GM18951 (cell line): ENCODE measurements around the gene AGMAT.
A peak's percentile ranks its signal among the peaks of the same experiment; 100 is the strongest.

ENCODE experiments used
- POLR2A ChIP-seq: IDR thresholded peaks from 4 replicates; pipeline ENCODE4 v1.6.1; 2011; ENCODE audit warnings: mild to moderate bottlenecking; ENCODE audit not compliant: insufficient read length, insufficient read depth; ENCODE audit errors: extremely low read depth
- in situ Hi-C: fragments of 300-500 bp; cut with MboI; formaldehyde crosslinking; loops from one replicate; pipeline ENCODE4 v1.12.0; 2022; ENCODE audit warnings: low sequenced_read_pairs, mixed read lengths, inconsistent platforms; ENCODE audit not compliant: unreplicated experiment

AGMAT gene, protein sequence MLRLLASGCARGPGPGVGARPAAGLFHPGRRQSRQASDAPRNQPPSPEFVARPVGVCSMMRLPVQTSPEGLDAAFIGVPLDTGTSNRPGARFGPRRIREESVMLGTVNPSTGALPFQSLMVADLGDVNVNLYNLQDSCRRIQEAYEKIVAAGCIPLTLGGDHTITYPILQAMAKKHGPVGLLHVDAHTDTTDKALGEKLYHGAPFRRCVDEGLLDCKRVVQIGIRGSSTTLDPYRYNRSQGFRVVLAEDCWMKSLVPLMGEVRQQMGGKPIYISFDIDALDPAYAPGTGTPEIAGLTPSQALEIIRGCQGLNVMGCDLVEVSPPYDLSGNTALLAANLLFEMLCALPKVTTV

DNA sequence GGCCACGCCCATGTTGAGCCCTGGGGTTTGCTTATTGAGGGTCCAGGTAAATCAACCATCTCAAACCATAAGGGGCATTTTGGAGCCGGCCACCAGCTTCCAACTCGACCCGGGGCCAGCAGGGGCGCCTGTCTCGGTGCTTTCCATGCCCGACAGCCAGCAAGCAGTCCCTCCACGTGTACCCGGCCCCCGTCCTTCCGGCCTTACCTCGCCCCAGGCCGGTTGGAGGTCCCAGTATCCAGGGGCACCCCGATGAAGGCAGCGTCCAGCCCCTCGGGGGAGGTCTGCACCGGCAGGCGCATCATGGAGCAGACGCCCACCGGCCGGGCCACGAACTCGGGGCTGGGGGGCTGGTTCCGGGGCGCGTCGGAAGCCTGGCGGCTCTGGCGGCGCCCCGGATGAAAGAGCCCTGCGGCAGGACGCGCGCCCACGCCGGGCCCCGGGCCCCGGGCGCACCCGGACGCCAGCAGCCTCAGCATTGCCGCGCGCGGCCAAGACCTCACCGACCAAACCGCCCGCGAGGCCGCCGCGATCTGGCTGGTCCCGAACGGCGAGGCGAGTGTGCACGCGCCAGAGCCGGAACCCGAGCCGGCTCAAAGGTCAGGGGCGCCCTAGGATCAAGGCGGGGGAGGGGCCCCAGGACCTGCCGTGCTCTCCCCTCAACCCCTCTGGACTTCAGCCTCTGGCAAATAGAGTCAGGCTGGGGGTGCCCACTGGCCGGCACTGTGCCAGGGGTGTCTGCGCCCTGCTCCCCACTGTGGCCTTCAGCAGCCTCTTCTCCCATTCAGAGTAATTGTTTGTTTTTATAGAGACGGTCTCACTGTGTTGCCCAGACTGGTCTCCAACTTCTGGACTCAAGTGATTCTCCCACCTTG lies at the start of gene AGMAT:
AGMAT (minus strand) TSS at position 563 of the 875 bp plus-strand sequence; CDS start at position 479, 84 bp downstream.
- TF ChIP-seq POLR2A: peak; percentile 36
- in situ Hi-C loops: no loop called here

DNA sequence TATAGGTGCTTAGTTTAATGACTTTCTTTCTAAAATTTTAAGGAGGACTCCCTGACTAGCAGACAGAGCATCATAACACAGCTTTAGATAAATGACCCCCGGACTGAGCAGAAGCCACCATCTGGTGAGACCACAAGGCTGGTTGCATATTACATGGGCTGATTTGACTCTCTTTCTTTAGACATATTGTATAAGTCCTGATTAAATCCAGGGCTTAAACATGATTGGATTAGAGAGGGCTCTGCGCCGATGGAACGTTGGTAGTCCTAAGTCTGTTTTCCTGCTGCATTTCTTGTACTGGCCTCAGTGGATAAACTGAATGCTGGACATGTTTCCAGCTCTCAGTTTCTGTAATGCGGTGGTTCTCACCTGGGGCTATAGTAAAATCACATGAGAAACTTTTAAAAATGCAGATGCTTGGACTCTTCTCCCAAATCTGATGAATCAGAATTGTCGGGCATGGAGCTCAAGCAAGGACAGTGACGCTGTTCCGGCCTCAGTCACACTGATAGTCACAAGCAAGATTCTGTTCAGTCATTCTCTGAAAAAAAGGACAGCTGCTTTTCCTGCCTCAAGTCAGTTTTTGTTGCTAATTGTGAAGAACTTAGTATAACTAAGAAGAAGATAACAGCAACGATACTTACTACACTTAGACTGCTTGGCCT lies 49.0 kb upstream of the AGMAT start:
- no peak for TF ChIP-seq POLR2A
- in situ Hi-C loops: no loop called here

DNA sequence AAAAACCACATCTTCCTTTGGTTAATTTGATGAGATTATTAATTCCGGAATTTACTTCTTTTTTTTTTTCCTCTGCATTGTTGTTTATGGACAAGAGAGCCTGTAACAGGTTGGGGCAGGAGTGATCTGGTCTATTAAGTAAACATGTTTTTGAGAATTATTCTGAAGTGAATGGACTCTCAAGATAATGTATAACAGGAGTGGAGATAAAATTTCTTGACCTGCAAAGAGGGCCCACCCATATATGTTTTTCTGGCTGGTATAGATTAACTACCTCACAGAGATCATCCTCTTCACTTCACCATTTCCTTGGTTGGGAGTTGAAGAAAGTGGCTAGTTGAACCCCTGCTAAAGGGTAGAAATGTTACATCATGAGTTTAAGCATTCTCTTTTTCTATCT lies 43.2 kb upstream of the AGMAT start:
- no peak for TF ChIP-seq POLR2A
- in situ Hi-C loops: no loop called here

DNA sequence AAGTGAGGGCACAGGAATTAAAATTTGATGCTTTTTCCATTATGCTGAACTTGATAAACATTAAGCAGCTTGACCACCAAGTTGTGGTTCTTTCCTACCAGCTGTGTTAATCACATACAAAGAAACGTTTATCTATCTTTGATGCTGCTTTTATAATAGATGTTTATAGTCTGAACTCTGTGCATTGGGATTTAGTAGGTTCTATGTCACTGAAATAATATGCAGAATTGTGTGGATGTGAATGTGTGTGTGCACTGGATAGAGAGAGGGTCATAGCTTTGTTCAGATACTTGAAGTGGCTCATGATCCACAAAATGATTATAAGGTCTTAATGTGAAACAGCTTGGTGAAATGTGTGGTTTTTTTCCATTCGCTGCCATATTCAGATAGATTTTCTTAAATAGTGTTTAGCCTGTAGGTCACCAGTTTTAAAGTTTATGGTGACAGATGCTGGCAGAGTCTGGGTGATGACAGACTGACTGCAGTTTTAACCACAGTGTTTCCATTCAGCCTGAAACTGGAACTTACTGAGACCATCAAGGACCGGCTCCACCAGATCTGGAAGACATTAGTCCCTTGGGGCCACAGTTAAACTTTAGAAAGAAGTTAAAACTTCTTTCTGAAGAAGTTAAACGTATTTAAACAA lies 42.6 kb upstream of the AGMAT start:
- in situ Hi-C loops: no loop called here
- TF ChIP-seq POLR2A: no peak

DNA sequence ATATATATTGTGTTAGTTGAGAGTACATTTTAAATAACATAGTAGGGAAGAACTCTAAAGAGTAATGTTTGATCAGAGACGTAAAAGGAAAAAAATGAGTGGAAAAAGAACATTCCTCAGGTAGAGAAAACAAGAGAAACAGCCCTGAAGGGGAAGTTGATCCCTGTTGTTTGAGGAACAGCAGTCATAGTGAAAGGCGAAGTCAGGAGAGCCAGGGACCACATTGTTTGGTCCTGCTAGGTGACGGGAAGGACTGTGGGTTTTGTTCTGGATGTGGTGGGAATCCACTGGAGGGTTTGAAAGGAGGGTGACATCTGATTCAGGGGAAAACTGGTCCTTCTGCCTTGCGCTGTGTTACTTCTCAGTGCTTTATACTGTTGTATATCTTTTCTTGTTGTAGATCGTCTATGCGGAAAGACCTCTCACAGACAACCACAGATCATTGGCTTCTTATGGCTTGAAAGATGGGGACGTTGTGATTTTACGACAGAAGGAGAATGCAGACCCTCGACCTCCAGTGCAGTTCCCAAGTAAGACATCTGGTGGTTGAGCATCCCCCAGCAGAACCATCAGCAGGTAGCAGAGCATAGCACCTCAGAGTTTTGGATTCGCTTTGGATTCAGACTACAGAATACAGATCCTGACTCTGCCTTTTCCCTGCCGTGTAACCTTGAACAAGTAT lies 41.6 kb upstream of the AGMAT start:
- in situ Hi-C loops: no loop called here
- no peak for TF ChIP-seq POLR2A

DNA sequence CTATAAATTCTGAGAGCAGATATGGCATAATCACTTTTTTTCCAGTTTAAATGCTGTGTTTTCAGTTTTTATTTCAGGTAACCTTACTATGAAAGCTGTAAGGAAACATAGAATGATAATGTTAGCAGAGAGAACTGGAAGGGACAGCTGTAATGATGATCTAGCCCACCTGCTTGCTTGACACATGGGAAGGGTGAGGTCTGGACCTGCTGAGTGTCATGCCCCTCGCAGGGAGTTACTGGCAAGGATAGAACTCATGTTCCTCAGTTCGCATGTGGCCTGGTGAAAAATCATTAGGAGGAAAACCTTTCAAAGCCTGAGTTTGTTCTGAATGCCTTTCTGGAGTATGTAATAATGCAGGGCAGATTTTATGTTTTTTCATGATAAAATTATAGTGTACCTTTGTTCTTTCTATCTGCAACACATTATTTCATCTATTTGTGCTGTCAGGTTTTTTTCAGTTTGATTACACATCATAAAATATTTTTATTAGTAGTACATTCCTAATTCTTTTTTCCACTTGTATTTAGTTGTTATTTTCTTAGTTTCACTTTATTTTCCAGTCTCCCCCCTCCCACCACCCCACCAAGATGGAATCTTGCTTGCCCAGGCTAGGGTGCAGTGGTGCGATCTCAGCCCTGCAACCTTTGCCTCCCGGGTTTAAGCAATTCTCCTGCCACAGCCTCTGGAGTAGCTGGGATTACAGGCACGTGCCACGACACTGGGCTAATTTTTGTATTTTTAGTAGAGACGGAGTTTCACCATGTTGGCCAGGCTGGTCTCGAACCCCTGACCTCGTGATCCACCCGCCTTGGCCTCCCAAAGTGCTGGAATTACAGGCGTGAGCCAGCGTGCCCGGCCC lies 40.4 kb upstream of the AGMAT start:
- in situ Hi-C loops: no loop called here
- no peak for TF ChIP-seq POLR2A

DNA sequence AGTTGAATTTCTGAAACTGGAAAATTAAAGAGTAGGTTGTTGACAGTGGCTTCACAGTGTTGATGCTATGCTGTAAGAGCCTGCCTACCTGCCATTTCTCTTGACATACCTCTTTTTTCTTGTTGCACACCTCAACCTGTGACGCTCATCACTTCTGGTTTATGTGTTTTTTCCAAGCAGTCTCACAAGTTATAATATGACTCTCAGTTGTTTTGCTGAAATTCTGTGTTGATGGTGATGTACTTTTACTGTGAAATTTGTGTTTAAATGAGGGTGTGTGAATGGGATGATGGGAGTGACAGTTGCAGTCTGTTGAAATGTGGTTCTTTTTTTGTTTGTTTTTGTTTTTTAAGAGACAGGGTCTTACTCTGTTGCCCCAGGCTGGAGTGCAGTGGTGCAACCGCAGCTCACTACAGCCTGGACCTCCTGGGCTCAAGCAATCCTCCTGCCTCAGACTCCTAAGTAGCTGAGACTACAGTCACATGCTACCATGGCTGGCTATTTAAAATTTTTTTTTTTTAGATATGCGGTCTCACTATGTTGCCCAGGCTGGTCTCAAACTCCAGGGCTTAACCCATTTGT lies 39.4 kb upstream of the AGMAT start:
- in situ Hi-C loops: no loop called here
- no peak for TF ChIP-seq POLR2A

DNA sequence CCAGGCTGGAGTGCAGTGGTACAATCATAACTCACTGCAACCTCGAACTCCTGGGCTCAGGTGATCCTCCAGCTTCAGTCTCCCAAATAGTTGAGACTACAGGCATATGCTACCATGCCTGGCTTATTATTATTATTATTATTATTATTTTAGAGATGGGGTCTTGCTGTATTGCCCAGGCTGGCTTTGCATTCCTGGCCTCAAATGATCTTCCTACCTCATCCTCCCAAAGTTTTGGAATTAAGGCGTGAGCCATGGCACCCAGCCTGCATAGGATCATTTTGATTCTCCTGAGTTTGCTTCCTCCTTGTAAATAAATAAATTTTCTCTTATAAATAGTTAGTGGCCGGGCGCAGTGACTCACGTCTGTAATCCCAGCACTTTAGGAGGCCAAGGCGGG lies 38.6 kb upstream of the AGMAT start:
- TF ChIP-seq POLR2A: no peak
- in situ Hi-C loops: no loop called here

DNA sequence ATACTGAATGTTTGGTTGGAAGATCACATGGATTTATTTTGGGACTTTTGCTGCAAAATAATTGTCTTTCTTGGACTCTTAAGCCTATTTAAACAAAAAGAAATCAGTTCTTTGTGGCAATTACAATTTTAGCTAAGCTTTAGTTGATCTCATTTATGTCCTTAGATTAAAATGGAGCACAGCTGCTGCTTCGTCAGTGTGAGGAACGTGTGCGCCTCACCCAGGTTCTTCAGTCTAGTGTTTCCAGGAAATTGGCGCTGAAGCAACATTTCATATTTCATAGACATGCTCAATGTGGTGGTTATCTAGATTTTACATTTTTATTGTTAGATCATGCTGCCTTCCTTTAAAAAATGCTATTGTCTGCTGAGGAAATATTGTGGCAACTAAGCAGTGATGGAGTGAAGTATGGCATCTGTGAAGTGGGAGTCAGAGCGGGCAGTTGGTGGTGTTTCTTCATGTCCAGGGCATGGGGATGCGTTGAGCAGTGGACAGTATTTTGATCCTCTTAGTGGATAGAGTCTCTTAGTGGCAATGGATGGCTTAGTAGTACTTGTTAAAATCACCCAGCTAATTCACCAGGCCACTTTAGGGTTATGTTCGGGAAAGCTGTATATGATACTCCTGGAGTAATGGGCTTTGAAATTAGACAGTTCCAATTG lies 38.0 kb upstream of the AGMAT start:
- no peak for TF ChIP-seq POLR2A
- in situ Hi-C loops: no loop called here

DNA sequence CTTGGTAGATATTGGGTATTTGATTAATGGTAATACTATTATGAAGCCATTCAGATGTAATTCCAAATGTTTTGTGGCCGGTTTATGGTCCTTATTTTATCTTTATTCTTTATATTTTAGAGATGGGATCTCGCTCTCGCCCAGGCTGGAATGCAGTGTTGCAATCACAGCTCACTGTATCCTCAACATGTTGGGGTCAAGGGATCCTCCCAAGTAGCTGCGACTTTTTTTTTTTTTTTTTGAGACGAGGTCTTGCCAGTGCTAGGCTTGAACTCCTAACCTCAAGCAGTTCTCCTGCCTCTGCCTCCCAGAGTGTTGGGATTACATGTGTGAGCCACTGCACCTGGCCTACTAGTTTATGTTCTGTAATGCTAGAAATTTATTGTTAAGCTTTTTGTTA lies 37.1 kb upstream of the AGMAT start:
- no peak for TF ChIP-seq POLR2A
- in situ Hi-C loops: no loop called here
